ENCODE measurements around the gene SQSTM1. TPM values are rescaled to one million over a fixed set of nuclear protein-coding genes. Genes with fewer than 3 reads are reported as not detected.

The SQSTM1 gene
- polyA plus RNA-seq, 1 of the 3 experiments (the other 2 are of a cell fraction): 181 TPM

DNA sequence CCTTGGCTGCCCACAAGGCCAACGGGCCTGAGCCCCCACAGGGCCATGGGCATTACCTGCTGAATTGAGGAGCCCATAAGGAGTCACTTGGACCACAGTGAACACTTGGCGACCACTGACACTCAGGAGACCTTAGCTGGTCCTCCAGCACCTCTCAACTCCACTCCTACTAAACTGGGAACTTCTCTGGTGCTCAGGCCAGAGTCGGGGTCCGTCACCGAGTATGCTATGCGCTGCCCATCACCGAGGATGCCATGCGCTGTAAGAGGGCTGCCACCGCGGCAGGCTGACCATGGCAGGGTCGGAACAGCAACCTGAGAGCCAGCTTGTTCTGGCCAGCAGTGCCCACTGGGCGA lies 600 bp upstream of the SQSTM1 start:
- Histone ChIP-seq H3K9ac (peak overlapping the region; percentile 97), H3F3A (replicated peaks; ENCODE audit: insufficient read depth) (peaks cover 11% of the 10 kb centered on the region), H3K9me3 (no peaks in the 10 kb centered on the region), H3K9me2 (no peaks in the 10 kb centered on the region), H3K4me1 (ENCODE audit: control insufficient read depth in 1 of 2, insufficient read depth in 2 of 2, low read depth in 1 of 2, low read length in 1 of 2) (peaks cover 22 to 39% of the 10 kb centered on the region in 2 experiments), H3K4me3 (ENCODE audit: low read depth in 2 of 2, low read length in 1 of 2) (peak overlapping the region; percentile 97; a peak in 3 of 4 replicates), H4K20me1 (ENCODE audit: insufficient read depth) (peaks cover 41% of the 10 kb centered on the region), H3K27ac (ENCODE audit: low read depth in 2 of 2, low read length in 1 of 2) (peak overlapping the region; percentile 84 to 94), H2AFZ (ENCODE audit: low read depth) (0 out of 2 replicates have a peak overlapping the region, but pooled peaks have one; percentile 49), H3K36me3 (replicated peaks in 1 of 2; ENCODE audit: control insufficient read depth in 1 of 2, insufficient read depth in 2 of 2, low read length in 1 of 2) (peaks cover 25 to 26% of the 10 kb centered on the region in 2 experiments), H3K4me2 (peak overlapping the region; percentile 75), H3K27me3 (ENCODE audit: insufficient read depth) (no peaks in the 10 kb centered on the region), H3K79me2 (ENCODE audit: insufficient read depth) (peaks cover 49% of the 10 kb centered on the region)
- 41% methylated on average over 6 of the region's 12 CpGs for WGBS (ENCODE audit: low lambda C conversion rate)
- CTCF ChIA-PET: interaction anchor here (0.6 to 1.7 kb wide), 4 partner anchors 9 to 47 kb away, joined by 3 to 5 read pairs (median 4); no protein-coding TSS in a partner anchor
- no peak for DNase-seq
- POLR2A ChIA-PET: interaction anchor here (0.7 to 1.7 kb wide), 3 partner anchors 14 to 87 kb away, joined by 3 to 4 read pairs (median 4); partner anchors contain the start of gene MAML1
- TF ChIP-seq, protein P1, sequence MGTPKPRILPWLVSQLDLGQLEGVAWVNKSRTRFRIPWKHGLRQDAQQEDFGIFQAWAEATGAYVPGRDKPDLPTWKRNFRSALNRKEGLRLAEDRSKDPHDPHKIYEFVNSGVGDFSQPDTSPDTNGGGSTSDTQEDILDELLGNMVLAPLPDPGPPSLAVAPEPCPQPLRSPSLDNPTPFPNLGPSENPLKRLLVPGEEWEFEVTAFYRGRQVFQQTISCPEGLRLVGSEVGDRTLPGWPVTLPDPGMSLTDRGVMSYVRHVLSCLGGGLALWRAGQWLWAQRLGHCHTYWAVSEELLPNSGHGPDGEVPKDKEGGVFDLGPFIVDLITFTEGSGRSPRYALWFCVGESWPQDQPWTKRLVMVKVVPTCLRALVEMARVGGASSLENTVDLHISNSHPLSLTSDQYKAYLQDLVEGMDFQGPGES (IDR thresholded peaks at IDR 0.05; ENCODE audit: low read depth, low read length): no peak
- TF ChIP-seq RAD21 (IDR thresholded peaks at IDR 0.05; ENCODE audit: low read length): no peak
- TF ChIP-seq, protein P2, sequence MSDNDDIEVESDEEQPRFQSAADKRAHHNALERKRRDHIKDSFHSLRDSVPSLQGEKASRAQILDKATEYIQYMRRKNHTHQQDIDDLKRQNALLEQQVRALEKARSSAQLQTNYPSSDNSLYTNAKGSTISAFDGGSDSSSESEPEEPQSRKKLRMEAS (IDR thresholded peaks at IDR 0.05; ENCODE audit: low read depth): no peak
- TF ChIP-seq GABPA (IDR thresholded peaks at IDR 0.05; ENCODE audit: low read depth): no peak
- no peak for TF ChIP-seq NRF1 (IDR thresholded peaks at IDR 0.05; ENCODE audit: low read depth, low read length)
- no peak for TF ChIP-seq YY1 (IDR thresholded peaks at IDR 0.05; ENCODE audit: low read depth)
- no peak for TF ChIP-seq RXRA (IDR thresholded peaks at IDR 0.05; ENCODE audit: borderline replicate concordance, low read depth)
- TF ChIP-seq RFX5 (IDR thresholded peaks at IDR 0.05; ENCODE audit: low read length): no peak

DNA sequence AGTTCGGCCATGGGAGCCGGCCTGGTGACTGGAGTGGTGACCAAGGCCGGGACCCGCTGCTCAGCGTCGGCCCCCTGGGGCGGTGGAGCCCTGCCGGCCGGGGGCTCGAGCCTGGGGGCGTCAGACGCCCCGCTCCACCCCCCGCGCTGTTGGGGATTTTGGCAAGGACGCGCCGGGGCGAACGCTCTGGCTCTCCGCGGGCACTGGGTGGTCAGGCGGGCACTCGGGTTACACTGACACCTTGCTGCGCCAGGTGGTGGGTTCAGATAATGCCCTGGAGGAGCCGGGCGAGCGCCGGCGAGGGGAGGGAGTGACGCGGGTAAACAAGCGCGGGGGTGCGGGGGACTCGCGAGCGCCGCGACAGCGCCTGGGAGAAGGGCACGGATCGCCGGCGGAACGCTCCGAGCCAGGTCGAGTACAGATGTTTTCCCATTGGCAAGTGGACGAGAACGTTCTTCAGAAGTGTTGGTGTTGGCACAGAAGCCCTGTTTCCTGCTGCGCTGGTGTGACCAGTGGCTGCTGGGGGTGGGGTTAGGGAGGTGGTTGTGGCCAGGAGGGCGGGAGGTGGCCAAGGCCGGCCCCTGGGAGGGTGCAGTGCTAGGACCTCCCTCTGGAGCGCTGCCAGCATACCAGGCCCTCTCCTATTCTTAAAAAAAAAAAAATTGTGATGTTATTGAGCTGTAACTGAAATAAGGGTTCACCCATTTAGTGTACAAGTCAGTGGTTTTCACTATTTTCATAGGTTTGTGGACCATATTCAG lies 773 bp downstream of the SQSTM1 start:
- ChIA-PET CTCF (interaction anchor here (1.1 to 1.8 kb wide), 5 partner anchors 9 to 58 kb away, joined by 3 to 10 read pairs (median 5); no protein-coding TSS in a partner anchor), POLR2A (interaction anchor here (0.6 to 1.0 kb wide), 7 partner anchors 10 to 57 kb away, joined by 3 to 6 read pairs (median 3); partner anchors contain the start of gene MRNIP)
- peaks cover 22 to 39% of the 10 kb centered on the region in 2 experiments for H3K4me1 ChIP-seq (ENCODE audit: control insufficient read depth in 1 of 2, insufficient read depth in 2 of 2, low read depth in 1 of 2, low read length in 1 of 2)
- H3K4me2 ChIP-seq: peak overlapping the region; percentile 75
- H3K36me3 ChIP-seq (replicated peaks in 1 of 2; ENCODE audit: control insufficient read depth in 1 of 2, insufficient read depth in 2 of 2, low read length in 1 of 2): peaks cover 33% of the 10 kb centered on the region in 2 experiments
- peak; percentile 98 for DNase-seq
- no peak overlapping the region for H2AFZ ChIP-seq (ENCODE audit: low read depth)
- H4K20me1 ChIP-seq (ENCODE audit: insufficient read depth): peaks cover 55% of the 10 kb centered on the region
- H3K9me2 ChIP-seq: no peaks in the 10 kb centered on the region
- H3F3A ChIP-seq (replicated peaks; ENCODE audit: insufficient read depth): peaks cover 11% of the 10 kb centered on the region
- H3K27me3 ChIP-seq (ENCODE audit: insufficient read depth): no peaks in the 10 kb centered on the region
- peaks cover 61% of the 10 kb centered on the region for H3K79me2 ChIP-seq (ENCODE audit: insufficient read depth)
- peak overlapping the region; percentile 97 for H3K4me3 ChIP-seq (ENCODE audit: low read depth in 2 of 2, low read length in 1 of 2)
- H3K27ac ChIP-seq (ENCODE audit: low read depth in 2 of 2, low read length in 1 of 2): peak overlapping the region; percentile 84 to 94
- H3K9ac ChIP-seq: peak overlapping the region; percentile 97
- H3K9me3 ChIP-seq: no peaks in the 10 kb centered on the region
- WGBS (ENCODE audit: low lambda C conversion rate): 1% methylated on average over 26 of the region's 54 CpGs
- no peak for TF ChIP-seq NRF1 (IDR thresholded peaks at IDR 0.05; ENCODE audit: low read depth, low read length)
- TF ChIP-seq POLR2AphosphoS5 (IDR thresholded peaks at IDR 0.05; ENCODE audit: low read depth, low read length): peak; percentile 64
- no peak for TF ChIP-seq TEAD4 (IDR thresholded peaks at IDR 0.05; ENCODE audit: borderline replicate concordance, insufficient read depth)
- no peak for TF ChIP-seq GABPA (IDR thresholded peaks at IDR 0.05; ENCODE audit: low read depth)
- TF ChIP-seq EP300 (IDR thresholded peaks at IDR 0.05; ENCODE audit: borderline replicate concordance in 1 of 2, low read depth in 1 of 2, low read length in 1 of 2): no peak
- TF ChIP-seq FOXM1 (IDR thresholded peaks at IDR 0.05; ENCODE audit: low read depth): no peak
- TF ChIP-seq CHD2 (IDR thresholded peaks at IDR 0.05; ENCODE audit: low read length, partially characterized antibody): no peak
- TF ChIP-seq, protein P3, sequence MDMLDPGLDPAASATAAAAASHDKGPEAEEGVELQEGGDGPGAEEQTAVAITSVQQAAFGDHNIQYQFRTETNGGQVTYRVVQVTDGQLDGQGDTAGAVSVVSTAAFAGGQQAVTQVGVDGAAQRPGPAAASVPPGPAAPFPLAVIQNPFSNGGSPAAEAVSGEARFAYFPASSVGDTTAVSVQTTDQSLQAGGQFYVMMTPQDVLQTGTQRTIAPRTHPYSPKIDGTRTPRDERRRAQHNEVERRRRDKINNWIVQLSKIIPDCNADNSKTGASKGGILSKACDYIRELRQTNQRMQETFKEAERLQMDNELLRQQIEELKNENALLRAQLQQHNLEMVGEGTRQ (IDR thresholded peaks at IDR 0.05; ENCODE audit: borderline replicate concordance, low read depth, low read length): no peak
- TF ChIP-seq, protein P4, sequence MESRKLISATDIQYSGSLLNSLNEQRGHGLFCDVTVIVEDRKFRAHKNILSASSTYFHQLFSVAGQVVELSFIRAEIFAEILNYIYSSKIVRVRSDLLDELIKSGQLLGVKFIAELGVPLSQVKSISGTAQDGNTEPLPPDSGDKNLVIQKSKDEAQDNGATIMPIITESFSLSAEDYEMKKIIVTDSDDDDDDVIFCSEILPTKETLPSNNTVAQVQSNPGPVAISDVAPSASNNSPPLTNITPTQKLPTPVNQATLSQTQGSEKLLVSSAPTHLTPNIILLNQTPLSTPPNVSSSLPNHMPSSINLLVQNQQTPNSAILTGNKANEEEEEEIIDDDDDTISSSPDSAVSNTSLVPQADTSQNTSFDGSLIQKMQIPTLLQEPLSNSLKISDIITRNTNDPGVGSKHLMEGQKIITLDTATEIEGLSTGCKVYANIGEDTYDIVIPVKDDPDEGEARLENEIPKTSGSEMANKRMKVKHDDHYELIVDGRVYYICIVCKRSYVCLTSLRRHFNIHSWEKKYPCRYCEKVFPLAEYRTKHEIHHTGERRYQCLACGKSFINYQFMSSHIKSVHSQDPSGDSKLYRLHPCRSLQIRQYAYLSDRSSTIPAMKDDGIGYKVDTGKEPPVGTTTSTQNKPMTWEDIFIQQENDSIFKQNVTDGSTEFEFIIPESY (IDR thresholded peaks at IDR 0.05; ENCODE audit: borderline replicate concordance, low read depth): no peak
- peak; percentile 74 for TF ChIP-seq NFIC (IDR thresholded peaks at IDR 0.05; ENCODE audit: borderline replicate concordance)
- TF ChIP-seq YY1 (IDR thresholded peaks at IDR 0.05; ENCODE audit: low read depth): no peak
- TF ChIP-seq TCF12 (IDR thresholded peaks at IDR 0.05): no peak
- peak; percentile 67; the same call in 1 of the 2 replicates for TF ChIP-seq FOXJ3 (CRISPR knock-in tag; IDR thresholded peaks at IDR 0.05)
- no peak for TF ChIP-seq EZH2phosphoT487 (IDR thresholded peaks at IDR 0.05; ENCODE audit: borderline replicate concordance, low read depth)
- TF ChIP-seq SIN3A (IDR thresholded peaks at IDR 0.05; ENCODE audit: borderline replicate concordance, low read depth, low read length): no peak
- TF ChIP-seq, protein P5, sequence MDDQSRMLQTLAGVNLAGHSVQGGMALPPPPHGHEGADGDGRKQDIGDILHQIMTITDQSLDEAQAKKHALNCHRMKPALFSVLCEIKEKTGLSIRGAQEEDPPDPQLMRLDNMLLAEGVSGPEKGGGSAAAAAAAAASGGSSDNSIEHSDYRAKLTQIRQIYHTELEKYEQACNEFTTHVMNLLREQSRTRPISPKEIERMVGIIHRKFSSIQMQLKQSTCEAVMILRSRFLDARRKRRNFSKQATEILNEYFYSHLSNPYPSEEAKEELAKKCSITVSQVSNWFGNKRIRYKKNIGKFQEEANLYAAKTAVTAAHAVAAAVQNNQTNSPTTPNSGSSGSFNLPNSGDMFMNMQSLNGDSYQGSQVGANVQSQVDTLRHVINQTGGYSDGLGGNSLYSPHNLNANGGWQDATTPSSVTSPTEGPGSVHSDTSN (IDR thresholded peaks at IDR 0.05): no peak

Measured in SK-N-SH (cell line).